HG03135 (cell line): Measurements from ENCODE around the gene DCUN1D1.

Source experiments
- ATAC-seq: cut with Tn5 transposase; IDR thresholded peaks from one replicate; pipeline ENCODE4 v1.9.1; 2021; ENCODE audit warnings: mild to moderate bottlenecking, moderate library complexity; ENCODE audit not compliant: unreplicated experiment

DCUN1D1 gene

GRCh38 chr3:182973047-182973446 lies 7.3 kb downstream of the DCUN1D1 start:
- no peak for ATAC-seq

- no peak for ATAC-seq
Observed at GRCh38 chr3:182972387-182972786, 8.0 kb downstream of the DCUN1D1 start.

GRCh38 chr3:182971637-182972036 lies 8.7 kb downstream of the DCUN1D1 start:
- ATAC-seq = no peak

- no peak for ATAC-seq
Observed at GRCh38 chr3:182970811-182971418, 9.4 kb downstream of the DCUN1D1 start.

- no peak for ATAC-seq
Observed at GRCh38 chr3:182969853-182970252, 10.5 kb downstream of the DCUN1D1 start.

GRCh38 chr3:182969277-182969676 lies 11.1 kb downstream of the DCUN1D1 start:
- no peak for ATAC-seq

- ATAC-seq = peak; percentile 49
Observed at GRCh38 chr3:182967218-182968204, 12.8 kb downstream of the DCUN1D1 start.

- ATAC-seq = no peak
Observed at GRCh38 chr3:182965861-182966366, 14.4 kb downstream of the DCUN1D1 start.

- ATAC-seq = no peak
Observed at GRCh38 chr3:182964179-182964578, 16.2 kb downstream of the DCUN1D1 start.

GRCh38 chr3:182962166-182962565 lies 18.2 kb downstream of the DCUN1D1 start:
- ATAC-seq = no peak

- ATAC-seq = no peak
Observed at GRCh38 chr3:182959474-182960350, 20.6 kb downstream of the DCUN1D1 start.

- no peak for ATAC-seq
Observed at GRCh38 chr3:182957676-182958266, 22.6 kb downstream of the DCUN1D1 start.

GRCh38 chr3:182957226-182957625 lies 23.1 kb downstream of the DCUN1D1 start:
- ATAC-seq = no peak

- ATAC-seq = peak; percentile 96
Observed at GRCh38 chr3:182954553-182955235, 25.6 kb downstream of the DCUN1D1 start.

- no peak for ATAC-seq
Observed at GRCh38 chr3:182949688-182950087, 30.6 kb downstream of the DCUN1D1 start.

GRCh38 chr3:182948305-182948704 lies 32.0 kb downstream of the DCUN1D1 start:
- ATAC-seq = no peak

GRCh38 chr3:182947888-182948287 lies 32.5 kb downstream of the DCUN1D1 start:
- ATAC-seq = no peak

- ATAC-seq = no peak
Observed at GRCh38 chr3:182941719-182942118, 38.6 kb downstream of the DCUN1D1 start.

GRCh38 chr3:182940266-182940808 lies 40.0 kb downstream of the DCUN1D1 start:
- ATAC-seq = no peak
